Upper lobe of left lung (tissue), 4 donors: ENCODE measurements around the gene PNO1.
A peak's percentile ranks its signal among the peaks of the same experiment; 100 is the strongest.

Source experiments
- EP300 ChIP-seq, 4 donors: sonication (generic); formaldehyde crosslinking; IDR thresholded peaks; one replicate each; pipeline ENCODE4 v1.5.1; 2017; ENCODE audit warnings: antibody characterized with exemption in 4 of 4, control low read depth in 2 of 4
- POLR2A ChIP-seq, 4 donors: fragments of 450-650 bp; IDR thresholded peaks; one replicate each; pipeline ENCODE4 v1.5.1; 2016 to 2017; ENCODE audit warnings: antibody characterized with exemption in 4 of 4, mild to moderate bottlenecking in 2 of 4
- POLR2AphosphoS5 ChIP-seq, 2 donors: sonication (generic); formaldehyde crosslinking; IDR thresholded peaks; one replicate each; pipeline ENCODE4 v1.5.1; 2017; ENCODE audit warnings: antibody characterized with exemption in 2 of 2
- TF ChIP-seq, protein P1 (sequence below), 6 experiments: fragments of 450-650 bp in 4 of 6; fragments of 200-600 bp in 2 of 6; sonication (generic) in 2 of 6; IDR thresholded peaks; one replicate each; pipeline ENCODE4 v1.5.1; 2016 to 2019; ENCODE audit warnings: antibody characterized with exemption in 6 of 6

- TF ChIP-seq POLR2AphosphoS5 (IDR thresholded peaks at IDR 0.05) (no peak), EP300 (IDR thresholded peaks at IDR 0.05) (no peak), POLR2A (IDR thresholded peaks at IDR 0.05) (no peak)
- TF ChIP-seq, protein P1, sequence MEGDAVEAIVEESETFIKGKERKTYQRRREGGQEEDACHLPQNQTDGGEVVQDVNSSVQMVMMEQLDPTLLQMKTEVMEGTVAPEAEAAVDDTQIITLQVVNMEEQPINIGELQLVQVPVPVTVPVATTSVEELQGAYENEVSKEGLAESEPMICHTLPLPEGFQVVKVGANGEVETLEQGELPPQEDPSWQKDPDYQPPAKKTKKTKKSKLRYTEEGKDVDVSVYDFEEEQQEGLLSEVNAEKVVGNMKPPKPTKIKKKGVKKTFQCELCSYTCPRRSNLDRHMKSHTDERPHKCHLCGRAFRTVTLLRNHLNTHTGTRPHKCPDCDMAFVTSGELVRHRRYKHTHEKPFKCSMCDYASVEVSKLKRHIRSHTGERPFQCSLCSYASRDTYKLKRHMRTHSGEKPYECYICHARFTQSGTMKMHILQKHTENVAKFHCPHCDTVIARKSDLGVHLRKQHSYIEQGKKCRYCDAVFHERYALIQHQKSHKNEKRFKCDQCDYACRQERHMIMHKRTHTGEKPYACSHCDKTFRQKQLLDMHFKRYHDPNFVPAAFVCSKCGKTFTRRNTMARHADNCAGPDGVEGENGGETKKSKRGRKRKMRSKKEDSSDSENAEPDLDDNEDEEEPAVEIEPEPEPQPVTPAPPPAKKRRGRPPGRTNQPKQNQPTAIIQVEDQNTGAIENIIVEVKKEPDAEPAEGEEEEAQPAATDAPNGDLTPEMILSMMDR (IDR thresholded peaks at IDR 0.05) = peak; percentile 79 to 96 (median 91)
Observed at GRCh38 chr2:68121873-68122679, 35.6 kb upstream of the PNO1 start.
